Kidney tubule cell (primary cell): ENCODE results near the gene ETFB.

Experiments
- DNase-seq: peaks from one replicate; pipeline ENCODE4 v3.0.0-alpha.2; 2018; ENCODE audit warnings: low spot score

The ETFB gene

DNA sequence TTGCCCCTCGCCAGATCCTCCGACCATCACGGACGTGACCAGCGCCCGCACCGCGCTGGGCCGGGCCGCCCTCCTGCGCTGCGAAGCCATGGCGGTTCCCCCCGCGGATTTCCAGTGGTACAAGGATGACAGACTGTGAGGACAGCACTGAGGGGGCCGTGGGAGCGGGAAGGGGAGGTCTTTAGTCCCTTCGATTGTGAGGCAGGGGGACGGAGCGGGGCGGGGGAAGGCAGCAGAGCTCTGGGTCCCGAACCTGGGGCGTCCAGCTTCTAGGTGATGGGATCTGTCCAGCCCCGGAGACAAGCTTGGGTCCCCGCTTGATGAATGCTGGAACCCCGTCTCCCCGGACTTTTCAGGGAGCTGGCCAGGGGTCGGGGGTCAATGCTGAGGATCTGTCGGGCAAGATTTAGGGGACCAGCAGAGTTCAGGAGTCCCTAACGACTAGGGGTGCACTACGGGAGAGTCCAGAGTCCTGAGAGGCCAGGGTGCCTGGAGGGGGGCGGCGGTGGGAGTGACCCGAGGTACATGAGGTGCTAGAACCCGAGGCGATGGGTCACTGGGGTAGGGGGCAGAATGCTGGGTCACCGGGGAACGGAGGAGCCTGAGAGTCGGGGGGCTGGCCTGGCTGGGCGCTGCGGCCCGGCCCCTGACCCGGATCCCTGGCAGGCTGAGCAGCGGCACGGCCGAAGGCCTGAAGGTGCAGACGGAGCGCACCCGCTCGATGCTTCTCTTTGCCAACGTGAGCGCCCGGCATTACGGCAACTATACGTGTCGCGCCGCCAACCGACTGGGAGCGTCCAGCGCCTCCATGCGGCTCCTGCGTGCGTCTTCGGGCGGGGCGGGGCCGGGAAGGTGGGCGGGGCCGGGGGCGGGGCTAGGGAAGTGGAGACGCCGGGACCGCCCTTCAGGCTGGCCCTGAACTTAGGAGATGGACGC lies 38.9 kb downstream of the ETFB start:
- DNase-seq = peak; percentile 44

DNA sequence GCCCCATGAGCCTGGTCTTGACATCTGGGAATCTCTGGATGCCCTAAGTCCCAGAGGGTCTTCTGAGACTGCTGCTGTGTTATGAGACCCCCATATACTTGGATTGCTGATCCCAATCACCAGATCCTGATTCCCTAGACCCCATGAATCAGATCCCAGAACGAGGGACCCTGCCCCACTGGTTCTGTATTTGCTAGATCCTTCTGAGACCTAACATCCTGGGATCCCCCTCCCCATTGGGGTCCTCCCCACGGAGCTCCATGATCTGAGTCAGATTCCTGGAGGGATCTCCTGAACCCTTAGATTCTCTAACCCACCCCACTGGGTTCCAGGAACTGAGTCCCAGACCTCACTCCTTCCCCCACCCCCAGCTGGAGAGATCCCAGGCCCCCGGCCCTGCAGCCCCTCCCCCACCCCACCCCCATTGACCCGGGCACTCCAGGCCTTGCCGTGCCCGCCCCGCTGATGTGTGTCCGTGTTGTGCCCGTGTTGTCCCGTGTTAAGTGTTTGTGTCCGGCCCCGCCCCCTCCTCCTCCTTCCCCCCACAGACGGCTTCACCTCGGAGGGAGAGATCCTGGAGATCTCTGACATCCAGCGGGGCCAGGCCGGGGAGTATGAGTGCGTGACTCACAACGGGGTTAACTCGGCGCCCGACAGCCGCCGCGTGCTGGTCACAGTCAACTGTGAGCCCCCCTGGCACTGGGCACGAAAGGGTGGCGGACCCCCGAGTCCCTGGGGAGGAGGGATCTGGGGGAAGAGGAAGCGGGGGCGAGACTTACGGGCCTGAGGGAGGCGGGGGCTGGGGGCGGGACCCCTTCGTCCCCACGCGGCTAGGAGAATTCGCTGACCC lies 39.7 kb downstream of the ETFB start:
- DNase-seq = no peak

DNA sequence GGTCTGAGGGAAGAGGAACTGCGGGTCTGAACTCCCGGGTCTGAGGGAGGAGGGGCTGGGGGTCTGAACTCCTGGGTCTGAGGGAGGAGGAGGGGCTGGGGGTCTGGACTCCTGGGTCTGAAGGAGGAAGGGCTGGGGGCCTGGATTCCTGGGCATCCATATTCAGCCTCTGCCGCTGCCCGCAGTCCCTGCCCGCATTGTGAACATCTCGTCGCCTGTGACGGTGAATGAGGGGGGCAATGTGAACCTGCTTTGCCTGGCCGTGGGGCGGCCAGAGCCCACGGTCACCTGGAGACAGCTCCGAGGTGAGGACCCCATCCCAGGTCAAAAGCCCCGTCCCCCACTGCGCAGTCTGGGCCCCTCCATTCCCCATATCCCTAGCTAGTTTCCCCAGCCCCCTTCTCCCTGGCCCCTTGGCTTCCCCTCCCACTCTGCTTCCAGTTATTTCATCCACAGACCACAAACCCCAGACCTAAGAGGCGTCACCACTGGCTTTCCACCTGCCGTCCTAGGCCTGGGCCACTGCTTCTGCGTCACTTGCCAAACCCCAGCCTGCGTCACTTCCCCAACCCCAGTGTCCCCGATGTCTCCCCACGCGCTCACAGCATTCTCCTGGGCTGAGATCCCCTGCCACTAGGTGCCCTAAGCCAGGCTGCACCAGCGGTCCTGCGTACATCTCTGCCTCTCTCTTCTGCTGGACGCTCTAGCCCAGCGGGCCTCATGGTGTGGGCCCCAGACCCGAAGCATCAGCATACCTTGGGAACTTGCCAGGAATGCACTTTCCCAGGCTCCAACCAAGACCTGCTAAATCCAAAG lies 40.8 kb downstream of the ETFB start:
- no peak for DNase-seq

DNA sequence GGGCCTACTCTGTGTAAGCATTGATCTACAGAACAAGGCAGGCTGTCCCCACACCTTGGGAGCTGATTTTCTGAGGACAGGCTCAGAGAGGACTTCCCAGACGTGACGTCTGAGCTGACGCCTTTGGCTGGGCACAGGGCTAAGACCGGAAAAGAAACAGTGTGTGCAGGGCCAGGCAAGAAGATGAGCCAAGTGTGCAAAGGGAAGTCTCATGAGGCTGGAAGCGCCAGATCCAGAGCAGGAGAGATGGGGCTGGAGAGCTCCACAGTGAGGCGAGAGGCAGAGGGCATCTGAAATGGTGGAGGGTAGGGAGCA lies 42.1 kb downstream of the ETFB start:
- no peak for DNase-seq

DNA sequence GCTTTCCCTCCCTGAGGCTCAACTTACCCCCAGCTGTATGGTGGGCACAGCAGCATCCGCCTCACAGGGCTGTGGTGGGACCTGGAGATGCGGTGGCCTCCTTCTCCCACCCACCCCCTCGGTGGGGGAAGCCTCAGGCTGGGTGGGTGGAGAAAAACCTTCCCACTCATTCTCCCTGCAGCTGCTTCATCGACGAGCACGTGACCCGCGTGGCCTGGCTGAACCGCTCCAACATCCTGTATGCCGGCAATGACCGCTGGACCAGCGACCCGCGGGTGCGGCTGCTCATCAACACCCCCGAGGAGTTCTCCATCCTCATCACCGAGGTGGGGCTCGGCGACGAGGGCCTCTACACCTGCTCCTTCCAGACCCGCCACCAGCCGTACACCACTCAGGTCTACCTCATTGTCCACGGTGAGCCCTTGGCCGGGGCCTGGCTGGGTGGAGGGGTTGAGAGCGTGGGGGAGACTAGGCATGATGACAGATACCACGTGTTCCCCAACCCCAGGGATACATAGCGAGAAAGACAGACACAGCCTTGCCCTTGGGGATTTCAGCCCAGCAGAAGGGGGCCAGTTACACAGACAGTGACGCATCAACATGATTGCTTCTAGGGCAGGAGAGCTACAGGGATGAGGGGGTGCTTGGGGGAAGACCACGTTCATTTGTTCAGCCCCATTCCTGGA lies 42.6 kb downstream of the ETFB start:
- DNase-seq = no peak

DNA sequence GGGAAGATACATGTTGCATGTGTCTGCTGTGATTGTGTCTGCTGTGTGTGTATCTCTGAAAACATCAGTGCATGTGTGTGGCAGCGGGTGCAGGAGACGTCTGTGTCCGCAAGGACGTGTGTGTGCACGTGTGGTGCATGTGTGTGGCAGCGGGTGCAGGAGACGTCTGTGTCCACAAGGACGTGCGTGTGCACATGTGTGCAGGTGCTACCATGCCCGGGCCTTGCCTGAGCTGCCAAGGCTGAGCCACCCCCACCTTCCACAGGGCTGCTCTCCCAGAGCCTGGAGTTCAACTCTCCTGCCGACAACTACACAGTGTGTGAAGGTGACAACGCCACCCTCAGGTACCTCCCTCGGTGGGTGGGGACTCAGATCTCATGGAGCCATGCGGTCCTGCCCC lies 44.4 kb downstream of the ETFB start:
- no peak for DNase-seq

DNA sequence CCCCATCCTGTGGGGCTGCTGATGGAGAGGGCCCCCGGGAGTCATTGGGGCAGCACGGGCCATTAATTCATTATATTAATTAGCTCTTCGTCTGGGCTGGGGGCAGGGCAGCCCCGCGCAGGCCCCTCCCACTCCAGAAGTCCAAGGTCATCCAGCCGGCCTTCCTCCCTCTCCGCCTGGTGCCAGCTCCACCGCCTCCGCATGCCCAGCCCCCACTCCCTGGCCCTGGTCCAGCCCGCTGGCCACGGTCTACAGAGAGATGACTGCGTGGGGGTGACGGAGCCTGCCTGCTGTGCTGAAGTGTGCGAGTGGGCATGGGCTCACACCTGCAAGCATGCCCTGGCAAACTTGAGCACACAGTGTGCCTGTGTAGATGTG lies 45.9 kb downstream of the ETFB start:
- DNase-seq = peak; percentile 11

DNA sequence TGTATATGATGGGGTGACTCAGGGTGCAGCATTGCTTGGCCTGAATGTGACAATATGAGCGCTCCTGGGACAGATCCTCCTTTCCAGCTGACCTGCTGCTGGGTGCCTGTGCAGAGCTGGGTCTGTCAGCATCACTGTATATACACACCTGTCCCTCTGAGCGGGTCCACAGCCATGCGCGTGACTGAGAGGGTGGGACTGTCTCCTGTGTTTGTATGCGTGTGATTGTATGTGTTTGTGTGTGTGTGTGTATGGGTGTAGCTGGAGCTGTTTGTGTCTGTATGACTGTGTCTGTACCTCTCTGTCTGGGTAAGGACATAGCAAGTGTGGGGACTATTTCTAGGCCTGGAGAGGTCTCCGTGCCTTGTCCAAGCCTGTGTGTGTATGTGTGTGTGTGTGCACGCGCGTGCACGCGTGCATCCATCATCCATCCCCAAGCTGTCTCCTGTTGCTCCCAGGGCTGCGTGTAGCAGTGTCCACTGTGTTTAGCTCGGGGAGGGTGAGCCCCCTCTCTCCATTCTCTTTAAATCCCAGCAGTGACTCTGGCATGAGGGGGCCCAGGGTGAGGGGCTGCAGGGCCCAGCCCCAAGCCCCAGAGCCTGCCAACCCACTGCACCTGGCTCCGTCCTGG lies 46.4 kb downstream of the ETFB start:
- DNase-seq = no peak

DNA sequence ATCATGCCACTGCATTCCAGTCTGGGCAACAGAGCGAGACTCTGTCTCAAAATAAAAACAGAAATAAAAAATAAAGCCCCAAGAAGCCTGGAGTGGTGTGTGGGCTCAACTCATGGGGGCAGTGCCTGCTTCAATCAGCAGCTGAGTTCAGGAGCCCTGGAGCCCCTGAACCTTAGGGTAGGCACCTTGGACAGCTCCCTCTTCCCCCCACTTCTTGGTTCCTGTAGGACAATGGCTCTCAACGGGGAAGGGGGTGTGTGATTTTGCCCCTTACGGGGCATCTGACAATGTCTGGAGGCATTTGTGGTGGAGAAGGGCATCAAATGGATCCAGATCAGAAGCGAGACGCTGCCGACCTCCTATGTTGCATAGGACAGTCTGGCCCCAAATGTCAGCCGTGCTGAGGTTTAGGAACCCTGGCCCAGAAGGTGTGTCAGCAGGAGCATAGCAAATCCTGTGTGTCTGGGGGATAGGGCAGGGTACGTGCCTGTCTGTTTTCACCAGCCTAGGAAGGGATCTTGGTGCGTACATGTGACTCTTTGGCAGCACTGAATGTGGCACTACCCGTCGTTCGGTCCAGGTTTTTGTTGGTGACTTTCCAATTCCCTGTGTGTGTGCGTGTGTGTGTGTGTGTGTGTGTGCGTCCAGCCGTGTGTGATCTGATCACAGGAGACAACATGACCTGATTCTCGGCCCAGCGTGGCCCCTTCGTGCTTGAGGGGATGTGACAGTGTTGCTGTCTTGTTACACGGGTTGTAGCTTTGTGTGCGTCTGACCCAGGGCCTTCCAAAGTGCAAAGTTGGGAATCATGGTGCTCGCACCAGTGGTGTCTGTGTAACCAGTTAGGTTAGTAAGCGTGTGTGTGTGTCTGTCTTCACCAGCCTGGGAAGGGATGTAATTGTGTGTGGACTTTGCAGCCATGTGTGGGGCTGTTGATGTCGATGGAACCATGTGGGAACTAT lies 47.2 kb downstream of the ETFB start:
- no peak for DNase-seq

DNA sequence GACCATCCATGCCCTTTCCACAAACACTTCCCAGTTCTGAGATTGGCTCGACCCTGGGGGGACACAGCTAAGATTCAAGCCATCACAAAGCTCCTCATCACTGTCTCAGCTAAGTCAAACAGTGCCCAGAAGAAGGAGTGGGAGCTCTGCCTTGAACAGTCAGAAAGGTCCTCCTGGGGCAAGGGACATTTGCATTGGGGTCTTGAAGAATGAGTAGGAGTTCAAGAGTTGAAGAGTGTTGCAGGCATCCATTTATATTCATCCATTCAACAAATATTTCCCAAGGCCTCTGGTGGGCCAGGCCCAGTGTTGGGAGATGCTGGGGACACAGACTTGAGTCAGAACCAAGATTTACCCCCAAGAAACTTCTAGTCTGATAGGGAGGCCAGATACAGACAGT lies 48.2 kb downstream of the ETFB start:
- no peak for DNase-seq

DNA sequence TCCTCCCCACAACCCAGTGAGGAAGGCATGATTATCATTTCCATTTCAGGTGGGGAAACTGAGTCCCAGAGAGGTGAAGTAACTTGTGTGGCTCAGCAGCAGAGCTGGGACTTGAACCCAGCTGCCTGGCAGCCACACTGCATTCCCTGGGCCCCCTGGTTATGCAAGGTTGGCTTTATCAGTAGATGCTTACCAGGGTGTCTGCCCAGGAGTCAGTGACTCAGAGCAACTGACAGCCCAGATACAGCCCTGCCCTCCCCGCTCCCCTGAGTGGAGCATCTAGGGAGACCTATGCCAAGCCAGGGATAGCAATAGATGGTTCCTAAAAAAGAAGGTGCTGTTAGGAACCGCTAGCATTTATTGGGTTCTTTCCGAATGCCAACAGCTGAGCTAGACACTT lies 48.8 kb downstream of the ETFB start:
- DNase-seq = no peak

DNA sequence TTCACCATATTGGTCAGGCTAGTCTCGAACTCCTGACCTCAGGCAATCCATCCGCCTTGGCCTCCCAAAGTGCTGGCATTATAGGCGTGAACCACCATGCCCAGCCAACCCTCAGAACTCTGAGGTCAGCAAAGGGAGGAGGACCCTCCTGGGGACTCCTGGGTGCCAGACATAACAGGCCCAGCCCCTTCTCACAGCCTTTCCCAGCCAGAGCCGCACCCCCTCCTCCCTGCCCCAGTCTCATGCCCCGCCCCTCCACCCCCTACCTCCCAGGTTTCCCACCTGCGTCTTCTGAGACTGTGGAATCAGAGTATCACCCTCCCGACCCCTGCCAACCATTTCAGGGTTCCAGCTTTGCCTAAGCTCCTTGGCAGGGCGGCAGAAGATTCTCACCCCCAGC lies 49.5 kb downstream of the ETFB start:
- DNase-seq = no peak

DNA sequence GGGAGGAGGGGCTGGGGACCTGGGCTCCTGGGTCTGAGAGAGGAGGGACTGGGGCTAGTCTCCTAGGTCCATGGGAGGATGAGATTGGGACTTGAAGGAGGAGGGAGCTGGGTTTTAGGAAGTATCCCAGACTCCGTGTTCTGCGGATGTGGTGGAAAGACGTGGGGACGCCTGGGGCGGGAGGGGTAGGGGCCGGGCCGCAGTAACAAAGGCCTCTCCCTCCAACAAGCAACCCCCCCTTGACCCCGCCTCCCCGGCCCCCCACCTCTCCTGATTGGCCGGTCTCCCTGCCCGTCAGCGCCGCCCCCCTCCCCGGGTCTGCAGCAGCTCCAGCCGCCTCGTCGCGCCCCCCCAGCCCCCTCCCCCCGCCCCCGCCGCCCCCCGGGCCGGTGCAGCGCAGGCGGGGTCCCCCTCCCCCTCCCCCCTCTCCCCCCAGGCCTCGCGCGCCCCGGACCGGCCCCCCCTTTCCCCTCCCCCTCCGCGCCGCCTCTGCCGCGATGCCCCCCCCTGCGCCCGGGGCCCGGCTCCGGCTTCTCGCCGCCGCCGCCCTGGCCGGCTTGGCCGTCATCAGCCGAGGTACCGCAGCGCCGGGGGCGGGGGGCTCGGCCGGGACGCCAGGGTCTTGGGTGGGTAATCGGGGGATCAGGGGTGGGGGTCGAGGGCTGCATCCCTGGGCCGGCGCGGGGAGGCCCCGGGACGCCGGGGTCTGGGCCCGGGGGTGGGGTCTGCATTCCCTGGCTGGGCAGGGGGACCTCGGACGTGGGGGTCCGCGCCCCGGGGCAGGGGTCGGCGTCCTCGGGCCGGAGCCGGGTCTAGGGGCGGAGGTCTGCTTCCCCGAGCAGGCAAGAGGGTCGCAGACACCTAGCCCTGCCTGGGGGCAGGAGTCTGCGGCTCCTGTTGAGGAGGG lies 54.6 kb downstream of the ETFB start, which contains the start of gene IGLON5:
IGLON5 (plus strand) TSS at position 294 of the 907 bp plus-strand sequence; CDS start at position 498, 204 bp downstream.
- DNase-seq = no peak

DNA sequence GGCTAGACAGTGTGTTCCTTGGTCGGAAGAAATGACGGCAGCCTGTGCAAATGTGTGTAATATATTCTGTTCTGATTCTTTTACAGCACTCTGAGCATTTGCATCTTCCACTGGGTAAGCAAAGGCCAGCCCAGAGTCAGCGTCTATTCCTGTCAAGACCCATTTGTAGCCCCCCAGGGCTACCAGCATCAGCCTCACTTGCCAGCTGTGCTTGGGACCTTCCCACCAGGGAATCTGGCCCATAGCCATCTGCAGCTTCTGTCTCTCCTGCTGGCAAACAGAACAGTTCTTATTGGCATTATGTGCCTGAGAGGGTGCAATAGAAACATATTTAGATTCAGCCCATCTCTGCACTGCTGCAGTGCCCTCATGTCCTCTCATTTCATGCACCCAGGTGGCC lies 60.7 kb downstream of the ETFB start:
- DNase-seq = no peak

DNA sequence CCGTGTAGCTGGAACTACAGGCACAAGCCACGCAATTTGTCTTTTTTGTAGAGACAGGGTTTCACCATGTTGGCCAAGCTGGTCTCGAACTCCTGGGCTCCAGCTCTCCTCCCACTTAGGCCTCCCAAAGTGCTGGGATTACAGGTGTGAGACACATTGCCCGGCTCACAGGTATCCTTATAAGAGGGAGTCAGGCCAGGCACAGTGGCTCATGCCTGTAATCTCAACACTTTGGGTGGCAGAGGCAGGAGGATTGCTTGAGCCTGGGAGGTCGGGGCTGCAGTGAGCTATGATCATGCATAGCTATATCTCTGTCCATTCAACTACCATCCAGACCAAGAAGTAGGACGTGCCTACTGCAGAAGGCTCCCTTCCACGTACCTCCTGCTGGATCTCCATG lies 64.9 kb downstream of the ETFB start:
- no peak for DNase-seq

DNA sequence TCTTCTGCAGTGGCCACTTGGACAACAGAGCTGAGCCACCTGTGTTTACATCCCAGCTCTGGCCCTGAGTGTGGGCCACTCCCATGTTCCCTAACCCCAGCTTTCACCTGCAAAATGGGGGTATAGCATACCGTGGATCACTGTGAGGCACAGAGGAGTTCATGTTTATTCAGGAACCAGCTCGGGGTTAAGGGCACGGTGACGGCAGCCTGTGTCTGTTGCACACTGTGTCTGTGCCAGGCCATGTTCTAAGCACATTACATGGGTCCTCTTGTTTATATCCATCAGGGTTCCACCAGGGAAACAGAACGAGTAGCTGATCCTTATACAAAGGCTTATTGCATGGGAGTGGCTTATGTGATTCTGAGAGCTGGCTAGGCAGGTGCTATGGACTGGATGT lies 68.8 kb downstream of the ETFB start:
- DNase-seq = no peak

DNA sequence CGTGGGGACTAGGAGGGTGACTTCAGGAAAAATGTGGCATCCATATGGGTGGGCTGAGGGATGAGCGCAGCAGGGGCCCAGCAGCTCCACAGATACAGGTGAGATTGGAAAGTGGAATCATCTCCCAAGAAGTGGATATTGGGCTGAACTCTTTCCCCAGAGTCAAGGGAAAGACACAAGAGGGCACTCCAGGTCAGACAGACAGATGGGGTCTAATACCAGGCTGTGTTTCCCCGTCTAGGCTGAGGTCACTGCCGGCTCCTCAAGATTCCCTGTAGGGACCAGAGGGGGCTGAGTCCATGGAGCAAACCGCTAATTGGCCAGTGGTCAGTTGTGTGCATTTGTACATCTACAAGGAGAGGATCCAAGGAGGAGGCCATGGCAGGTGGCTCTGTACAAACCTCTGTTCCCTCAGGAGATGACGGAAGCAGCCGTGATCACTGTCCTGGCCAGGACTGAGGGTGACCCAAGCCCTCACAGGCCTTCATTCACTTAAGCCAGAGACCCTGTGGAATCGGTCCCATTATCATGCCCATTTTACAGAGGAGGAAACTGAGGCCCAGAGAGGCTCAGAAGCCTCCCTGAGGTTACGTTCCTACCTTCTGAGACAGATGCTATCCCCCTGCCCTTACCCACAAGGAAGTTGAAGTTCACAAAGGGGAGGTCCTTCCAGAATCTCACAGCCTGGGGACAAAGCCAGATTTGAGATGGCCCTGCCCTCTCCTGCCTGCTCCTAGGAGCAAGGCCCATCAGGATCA lies 69.7 kb downstream of the ETFB start:
- DNase-seq = no peak
